NCI-H1930 (cell line): Measurements from ENCODE around the gene VPS37B.
"Not testable (repeated sequence)": the region's sequence is repeated elsewhere in the genome, so short reads cannot be mapped to it uniquely, and the experiment has no call there.

ENCODE experiments used
- DNase-seq, 2 experiments: peaks; one replicate each; lab custom pipeline; 2025; lab: John Stamatoyannopoulos, UW

The VPS37B gene

DNA sequence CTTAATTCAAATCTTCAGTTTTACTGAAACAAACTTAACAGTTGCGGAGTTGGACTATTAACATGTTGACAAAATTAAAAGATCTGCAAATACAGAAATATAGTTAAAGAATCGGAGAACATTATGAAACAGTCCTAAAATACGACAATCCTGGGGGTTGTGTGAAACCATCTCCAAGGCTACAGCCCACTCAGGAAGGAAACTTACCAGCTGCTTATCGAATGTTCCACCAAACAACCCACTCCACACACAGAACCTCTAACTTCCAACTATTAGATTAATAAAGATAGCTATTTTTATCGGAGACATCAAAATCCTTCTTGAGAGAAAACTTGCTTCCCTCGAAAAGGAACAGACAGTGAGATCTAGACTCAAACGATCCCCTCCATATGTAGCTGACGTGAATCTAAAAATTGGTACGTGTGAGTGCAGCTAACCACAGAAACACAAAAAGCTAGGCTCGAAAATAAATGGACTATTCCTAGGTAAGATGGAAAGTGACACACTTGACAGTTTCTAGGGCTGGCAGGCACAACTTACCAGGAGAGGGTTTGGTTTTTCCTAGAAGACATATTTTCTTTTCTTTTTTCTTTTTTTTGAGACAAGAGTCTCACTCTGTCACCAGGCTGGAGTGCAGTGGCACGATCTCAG lies 12.9 kb downstream of the VPS37B start:
- DNase-seq, result no peak

DNA sequence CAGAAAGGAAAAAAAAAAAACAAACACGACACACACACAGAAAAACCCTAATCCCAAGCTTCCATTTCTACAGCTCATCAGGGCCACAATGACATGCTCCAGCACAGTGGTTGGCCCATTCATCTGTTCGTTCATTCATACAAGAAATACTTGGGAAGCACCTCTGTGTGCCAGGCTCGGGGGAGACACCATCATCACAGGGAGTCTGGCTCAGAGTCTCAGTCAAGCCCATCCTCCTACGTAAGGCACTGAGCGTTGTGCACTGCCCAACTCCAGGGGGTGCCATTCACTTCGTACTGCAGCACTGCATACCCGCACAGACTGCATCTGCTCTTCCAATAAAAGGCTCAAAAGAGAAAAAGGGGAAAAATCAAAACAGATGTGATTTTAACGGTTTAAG lies 15.3 kb downstream of the VPS37B start:
- DNase-seq, result no peak

DNA sequence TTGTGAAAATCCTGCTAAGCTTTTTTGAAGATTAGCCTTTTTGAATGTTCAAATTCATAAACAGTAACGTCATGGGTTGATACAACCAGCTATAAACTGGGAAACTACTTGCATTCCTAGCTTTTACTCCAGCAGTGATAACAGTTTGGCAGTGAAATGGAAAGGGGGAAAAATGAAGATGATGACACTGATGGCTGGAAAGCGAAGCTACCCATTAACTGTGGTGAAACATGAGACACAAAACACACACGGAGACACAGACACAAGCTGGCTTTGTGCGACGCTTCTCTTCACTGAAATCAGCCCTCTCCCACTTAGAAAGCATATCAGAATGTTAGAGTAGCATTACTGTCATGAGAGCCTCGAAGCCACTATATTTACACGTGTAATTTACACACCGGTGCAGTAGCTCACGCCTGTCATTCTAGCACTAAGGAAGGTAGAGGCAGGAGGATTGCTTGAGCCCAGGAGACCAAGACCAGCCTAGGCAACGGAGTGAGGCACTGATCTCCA lies 15.7 kb downstream of the VPS37B start:
- DNase-seq, result no peak

DNA sequence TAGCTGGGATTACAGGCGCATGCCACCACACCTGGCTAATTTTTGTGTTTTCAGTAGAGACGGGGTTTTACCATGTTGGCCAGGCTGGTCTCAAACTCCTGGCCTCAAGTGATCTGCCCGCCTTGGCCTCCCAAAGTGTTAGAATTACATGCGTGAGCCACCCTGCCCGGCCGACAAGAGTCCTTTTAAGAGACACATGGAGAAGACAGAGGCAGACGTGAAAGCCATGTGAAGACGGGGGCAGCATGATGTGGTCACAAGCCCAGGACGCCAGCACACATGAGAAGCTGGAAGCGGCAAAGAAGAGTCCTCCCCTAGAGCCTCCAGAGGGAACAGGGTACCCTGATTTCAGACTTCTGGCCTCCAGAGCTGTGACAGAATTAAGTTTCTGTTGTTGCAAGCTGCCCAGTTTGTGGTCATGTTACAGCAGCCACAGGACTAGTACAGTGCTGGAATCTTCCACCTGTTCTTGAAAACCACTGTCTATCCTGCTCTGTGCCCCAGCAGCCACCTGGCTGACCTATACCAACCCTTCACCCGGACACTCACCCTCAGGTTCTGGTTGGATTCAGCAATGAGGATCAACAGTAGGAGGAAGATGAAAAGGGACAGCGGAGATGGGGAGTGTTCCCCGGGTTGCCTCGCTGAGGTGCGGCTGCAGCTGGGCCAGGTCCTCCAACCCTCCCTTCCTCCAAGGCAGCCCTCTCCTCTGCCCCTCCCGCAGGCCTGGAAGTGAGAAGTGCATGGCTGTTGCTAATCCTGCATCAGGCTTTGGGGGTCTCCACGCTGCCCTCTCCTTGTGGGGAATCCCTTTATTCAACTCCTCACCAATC lies 16.9 kb downstream of the VPS37B start:
- DNase-seq, result no peak

DNA sequence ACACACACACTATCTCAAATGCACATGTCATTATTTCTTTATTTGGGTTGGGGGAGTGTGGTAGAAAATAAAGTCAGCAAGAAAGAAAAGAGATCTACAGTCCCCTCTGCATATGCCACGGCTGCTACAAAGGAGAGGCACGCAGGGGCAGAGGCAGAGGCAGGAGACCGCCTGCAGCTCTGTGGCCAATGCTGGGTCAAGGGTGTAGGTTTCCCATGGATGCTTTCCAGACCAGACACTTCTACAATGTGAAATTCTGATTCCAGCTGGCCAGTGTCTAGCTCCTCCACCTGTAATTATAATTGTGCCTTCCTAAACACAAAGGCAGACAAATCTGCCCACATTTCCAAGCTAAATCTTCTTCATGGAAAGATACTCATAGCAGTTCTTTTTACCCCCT lies 19.2 kb downstream of the VPS37B start:
- no peak for DNase-seq

DNA sequence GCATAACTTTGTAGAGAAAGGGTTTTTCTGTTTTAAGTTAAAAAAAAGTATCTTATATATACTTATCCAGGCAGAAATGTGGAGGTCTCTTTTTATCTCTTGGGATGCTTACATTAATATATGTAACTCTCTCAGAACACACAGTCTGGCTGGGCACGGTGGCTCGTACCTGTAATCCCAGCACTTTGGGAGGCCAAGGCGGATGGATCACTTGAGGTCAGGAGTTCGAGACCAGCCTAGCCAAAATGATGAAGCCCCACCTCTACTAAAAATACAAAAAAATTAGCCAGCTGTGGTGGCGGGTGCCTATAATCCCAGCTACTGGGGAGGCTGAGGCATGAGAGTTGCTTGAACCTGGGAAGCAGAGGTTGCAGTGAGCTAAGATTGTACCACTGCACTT lies 19.6 kb downstream of the VPS37B start:
- DNase-seq, result not testable (repeated sequence)

DNA sequence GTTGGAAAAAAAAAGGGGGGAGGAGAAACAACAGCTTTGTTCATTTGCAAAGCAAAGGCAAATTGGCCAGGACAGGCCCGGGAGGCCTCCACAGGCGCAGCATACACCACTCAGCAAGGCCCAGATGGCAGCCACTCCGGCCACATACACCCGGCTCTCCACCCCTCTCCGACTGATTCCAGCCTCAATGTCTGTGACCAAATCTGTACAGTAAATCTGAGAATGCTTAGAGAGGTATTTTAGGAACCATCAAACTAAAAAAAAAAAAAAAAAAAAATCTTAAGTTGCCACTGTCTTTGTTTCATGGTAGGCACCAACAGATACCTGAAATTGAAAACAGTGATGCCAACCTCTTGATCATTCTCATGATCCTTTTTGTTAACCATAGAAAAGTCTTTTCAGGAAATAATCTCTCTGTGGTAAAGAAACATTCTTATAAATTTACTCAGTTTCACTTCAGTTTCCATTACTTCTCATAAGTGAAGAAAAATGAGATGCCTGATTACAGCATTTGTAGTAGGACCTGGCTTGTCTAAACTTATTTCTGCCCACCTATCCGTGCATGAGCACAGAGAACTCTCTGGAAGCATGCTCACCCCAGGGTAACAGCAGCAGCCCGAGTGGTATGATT lies 20.2 kb downstream of the VPS37B start:
- DNase-seq, result no peak

DNA sequence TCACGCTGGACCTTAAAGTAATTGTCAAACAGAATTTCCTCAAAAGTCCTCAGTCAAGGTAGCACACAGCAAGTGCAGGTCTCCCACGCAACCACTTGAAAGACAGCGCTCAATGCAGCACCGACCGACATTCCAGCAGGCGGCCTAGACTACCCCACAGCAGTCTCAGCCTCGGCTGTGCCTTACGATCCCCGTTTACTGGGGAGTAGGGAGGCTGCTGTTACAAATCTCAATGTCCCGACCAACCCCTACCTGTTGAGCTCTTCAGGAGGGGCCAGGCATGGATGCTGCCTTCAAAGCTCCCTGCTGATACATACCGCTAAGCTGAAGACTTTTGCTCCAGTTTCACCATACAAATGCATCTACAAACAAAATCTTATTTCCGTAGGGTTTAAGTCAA lies 21.8 kb downstream of the VPS37B start:
- DNase-seq, result no peak

DNA sequence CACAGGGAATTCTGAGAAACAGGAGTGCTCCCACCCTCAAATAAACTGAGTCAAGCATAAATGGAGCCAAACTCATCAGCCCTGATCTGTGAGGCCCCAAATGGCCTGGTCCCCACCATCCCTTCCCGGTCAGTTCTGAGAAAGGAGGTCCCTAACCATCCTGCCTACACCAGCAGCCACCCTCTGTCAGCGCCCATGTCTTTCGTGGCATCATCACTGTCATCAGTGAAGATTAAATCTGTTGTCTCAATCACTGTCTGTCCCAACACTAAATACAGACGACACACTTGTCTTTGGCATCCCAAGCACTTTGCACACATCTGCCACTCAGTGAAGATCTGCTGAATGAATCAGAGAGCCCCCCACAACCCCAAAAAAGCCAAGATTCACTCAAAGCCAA lies 22.4 kb downstream of the VPS37B start:
- DNase-seq, result no peak

DNA sequence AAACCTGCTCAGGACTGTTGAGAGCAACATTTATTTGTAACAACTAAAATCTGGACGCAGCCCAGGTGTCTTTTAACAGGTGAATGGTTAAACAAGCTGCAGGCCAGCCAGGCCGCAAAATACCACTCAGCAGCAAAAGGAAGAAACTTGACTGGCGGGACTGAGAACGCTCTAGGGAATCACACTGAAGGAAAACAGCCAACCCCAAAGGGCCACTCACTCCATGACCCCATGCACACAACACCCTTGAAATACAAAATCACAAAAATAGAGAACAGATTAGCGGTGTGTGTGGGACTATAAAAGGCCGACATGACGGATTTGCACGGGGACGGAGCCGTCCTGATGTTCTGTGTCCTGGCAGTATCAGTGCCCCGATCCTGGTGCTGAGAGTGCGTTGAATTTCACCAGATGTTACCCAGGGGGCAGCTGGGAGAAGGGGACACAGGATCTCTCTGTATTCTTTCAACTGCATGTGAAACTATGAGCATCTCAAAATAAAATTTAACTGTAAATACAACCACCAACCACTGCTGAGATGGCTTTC lies 23.0 kb downstream of the VPS37B start:
- no peak for DNase-seq

DNA sequence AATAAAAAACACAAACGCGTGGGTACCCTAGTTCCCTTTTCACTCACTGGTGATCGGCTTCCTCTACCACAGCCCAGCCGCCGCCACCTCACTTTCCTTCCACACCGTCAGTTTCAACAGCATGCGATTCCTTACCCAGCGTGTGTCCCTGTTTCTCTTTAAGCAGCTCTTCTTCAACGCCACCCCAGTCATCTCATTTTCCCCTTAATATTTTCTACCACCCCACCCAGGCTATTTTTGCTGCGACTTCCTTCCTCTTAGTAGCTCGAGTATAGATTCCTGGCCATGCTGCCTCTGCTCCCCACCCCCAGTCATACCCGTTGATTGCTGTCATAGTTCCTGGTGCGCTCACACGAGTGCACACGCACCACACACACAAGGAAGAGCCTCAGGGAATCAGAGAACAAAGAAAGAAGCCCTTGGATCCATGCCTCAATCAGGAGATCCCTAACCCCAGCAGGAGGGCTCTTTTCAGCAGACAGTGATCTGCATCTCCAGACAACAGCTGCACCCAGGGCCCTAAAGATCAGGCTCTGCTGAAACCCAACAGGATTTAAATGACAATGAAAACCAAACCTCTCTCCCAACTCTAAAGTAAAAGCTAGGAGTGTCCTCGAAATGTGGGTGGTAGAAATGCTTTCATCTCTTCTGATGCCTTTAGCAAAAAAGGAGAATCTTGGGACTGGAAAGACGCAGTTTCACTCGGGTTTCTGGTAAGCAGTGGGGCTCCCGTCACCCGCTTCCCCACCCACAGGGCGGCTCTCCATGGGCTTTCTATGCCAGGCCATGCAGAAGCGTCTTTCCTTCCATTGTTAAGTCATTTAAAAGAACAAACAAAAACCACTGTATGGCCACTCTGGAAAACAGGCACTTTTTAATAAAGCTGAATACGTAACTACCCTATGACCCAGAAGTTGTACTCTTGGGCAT lies 23.8 kb downstream of the VPS37B start:
- no peak for DNase-seq

DNA sequence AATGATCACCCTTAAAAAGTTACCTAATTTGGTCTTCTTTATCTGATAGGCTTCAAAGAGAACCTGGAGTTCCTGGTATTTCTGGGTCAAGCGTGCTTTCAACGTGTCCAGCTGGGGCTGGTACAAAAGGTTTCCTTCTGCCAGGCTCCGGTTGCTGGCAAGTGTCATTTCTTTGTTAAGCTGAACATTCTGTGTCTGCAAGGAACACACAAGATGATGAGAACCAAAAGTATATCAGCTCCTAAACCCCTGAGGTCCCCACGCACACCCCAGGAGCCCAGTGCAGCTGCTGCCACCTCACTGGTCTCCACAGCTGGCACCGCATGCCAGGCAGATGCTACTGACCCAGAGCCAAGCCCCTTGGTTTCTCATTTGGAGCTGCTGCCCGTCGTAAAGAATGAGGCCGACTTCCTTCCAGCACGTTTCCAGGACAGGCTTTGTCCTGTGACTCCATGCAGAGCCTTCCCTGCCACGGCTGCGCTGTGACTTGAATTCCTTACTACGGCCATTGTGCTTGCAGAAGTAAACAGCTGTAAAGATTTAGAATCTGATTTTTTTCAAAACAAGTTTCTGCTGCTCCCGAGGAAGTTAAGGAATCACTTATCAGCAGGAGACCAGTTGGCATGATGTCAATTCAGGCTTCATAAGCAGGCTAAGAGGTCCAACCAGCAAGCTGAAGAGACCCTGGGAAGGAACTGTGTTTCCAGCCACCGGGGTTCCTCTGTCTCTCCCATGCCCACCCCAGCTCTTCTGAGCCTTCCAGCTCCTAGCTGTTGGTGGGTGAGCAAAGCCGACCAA lies 24.9 kb downstream of the VPS37B start:
- DNase-seq, result no peak

DNA sequence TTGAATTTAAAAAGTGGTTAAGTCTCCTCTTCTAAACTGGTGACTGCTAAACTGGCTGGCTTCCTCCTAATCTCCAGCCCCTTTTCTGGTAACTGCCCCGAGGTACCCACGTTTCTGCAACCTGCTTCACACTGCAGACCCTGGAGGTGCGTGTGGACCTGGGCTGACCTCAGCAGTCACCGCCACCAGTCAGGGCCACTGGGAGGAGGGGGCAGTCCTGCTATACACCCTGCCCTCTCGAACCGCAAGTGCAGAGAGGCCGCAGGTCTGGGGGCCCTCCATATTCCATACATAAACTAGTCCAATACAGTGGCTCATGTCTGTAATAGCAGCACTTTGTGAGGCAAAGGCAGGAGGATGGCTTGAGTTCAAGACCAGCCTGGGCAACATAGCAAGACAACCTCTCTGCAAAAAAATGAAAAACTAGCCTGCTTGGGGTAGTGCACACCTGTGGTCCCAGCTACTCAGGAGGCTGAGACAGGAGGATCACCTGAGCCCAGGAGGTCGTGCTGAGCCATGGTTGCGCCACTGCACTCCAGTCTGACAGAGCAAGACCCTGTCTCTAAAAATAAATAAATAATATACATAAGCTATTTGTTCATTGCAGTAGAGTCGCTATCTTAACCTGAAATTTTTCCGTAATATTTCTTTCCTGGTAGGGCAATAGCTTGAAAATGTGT lies 25.6 kb downstream of the VPS37B start:
- no peak for DNase-seq

DNA sequence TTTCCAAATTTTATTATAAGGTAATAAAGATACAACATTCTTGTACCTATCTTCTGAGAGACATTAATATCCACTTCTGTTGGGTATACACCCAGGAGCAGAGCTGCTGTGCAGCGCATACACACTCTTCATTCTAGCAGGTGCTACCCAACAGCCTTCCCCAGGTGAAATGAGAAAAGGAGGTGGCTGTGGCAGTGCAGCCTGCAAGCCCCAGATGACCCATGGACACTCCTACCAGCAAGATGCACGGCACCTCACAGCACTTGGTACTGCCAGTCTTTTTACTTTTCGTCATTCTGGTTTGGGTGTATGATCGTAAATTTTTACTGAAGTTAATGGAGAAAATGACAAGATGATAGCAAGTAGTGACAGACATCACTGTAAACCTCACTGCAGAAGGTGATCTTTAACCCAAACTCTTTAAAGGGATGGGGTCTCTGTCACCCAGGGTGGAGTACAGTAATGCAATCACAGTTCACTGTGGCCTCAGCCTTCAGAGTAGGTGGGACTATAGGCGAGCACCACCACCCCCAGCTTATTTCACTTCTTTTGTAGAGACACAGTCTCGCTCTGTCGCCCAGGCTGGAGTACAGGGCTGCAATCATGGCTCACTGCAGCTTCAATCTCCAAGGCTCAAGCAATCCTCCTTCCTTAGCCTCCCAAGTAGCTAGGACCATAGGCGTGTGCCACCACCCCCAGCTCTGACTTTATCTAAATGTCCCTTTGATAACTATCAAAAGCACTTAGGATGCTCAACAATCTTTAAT lies 26.5 kb downstream of the VPS37B start:
- DNase-seq, result no peak

DNA sequence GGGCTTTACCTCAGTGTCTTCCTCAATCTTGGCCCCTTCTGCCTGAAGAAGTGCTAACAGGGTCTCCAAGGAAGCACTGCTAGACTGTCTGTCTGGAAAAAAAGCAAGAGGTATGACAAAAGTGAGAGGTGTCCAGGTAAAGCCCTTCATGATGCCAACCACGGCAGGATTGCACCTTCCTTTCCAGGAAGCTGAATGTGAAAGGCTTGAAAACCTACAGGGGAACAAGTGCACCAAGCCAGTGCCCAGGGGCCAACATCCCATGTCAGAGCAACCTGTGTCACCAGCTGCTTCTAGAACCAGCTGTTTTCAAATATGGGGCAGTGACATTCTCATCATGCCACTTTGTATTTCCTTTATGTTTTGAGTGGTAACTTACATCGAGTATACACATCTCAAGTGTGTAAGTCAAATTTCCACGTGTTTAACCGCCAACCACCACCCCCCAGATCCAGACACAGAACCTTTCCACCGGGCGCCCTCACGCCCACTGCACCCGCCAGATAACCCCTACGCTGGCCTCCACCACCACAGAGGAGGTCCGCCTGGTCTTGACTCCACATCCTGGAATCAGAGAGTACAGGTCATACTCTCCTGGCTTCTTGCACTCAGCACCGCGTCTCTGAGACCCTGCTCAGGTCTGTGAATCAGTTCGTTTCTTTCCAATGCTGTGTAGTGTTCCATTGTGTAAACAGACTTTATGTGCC lies 27.3 kb downstream of the VPS37B start:
- no peak for DNase-seq

DNA sequence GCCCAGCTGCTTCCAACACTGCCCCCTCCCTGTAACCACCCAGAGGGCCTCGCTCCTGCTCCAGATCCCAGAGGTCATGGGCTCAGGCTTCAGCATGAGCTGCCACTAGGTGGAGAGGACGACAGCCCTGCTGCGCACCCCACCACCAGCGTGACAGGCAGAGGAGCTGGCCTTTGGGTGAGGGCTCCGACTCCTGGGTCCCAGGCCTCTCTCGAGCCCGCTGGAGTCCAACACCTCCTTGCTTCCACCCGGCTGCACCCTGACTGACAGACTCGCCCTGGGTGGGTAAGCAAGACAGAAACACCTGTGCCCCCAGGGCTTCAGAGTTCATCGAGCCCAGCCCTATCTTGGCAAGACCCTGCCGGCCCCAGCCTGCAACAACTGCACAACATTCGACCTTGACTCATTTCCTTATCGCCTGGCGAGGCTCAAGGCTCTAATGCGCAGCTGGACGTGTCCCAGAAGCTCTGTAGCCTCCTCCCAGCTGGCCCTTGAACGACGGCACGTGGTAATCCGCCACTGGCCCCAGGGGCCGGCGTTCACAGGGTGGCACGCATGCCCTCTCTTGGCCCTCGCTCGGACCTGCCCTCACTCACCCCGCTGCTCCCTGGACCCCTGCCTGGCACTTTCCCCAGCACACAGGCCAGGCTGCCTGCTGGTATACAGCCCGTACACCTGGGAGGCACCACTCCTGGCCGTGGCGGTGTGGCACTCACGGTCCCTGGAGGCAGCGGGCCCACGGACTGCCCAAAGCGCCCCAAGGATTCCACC lies 28.0 kb downstream of the VPS37B start:
- peak in 1 of 2 experiments; percentile 19 for DNase-seq

DNA sequence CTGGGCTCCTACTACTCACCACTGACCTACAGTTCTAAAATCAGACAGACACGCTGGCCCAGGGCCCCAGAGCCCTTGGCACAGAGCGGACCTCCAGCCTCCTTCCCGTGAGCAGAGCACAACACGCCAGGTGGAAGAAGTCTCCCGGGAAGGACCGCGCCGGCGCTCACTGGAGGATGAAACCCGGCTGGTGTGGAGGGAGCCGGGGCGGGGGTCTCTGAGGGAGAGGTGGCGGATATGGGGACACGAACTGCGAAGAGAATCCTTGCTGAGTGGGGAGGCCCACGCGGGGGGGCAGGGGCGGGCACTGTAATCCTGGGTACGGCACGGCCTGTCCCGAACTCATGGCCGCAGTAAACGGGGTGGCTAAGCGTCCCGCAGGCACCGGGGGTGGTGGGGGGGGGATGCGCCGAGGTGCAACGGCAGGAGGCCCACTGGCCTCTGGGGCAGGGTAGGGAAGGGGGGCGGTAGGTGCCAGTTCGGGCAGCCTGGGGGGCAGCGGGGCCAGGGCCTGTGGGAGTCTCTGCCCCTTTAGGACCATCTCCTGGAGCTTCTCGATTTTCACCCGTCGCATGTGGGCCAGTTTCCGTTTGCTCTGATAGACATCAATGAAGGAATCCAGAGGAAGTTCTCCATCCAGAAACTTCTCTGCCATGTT lies 28.8 kb downstream of the VPS37B start:
- DNase-seq, result no peak
